Retinal pigment epithelial cell (primary cell): ENCODE measurements around the gene VWDE.

Experiments
- DNase-seq: peaks from one replicate; pipeline ENCODE4 v3.0.0-alpha.2; 2010; ENCODE audit warnings: low read depth
- H3K4me3 ChIP-seq: 2 replicates; pipeline ENCODE4 v1.5.1; 2011; ENCODE audit warnings: mild to moderate bottlenecking, low read length, control low read depth, moderate library complexity
- TF ChIP-seq, protein P1 (sequence below): conservative IDR thresholded peaks from 2 replicates; pipeline ENCODE4 v1.5.1; 2011; ENCODE audit warnings: low read depth, low read length, control low read depth, inconsistent platforms

Gene VWDE

DNA sequence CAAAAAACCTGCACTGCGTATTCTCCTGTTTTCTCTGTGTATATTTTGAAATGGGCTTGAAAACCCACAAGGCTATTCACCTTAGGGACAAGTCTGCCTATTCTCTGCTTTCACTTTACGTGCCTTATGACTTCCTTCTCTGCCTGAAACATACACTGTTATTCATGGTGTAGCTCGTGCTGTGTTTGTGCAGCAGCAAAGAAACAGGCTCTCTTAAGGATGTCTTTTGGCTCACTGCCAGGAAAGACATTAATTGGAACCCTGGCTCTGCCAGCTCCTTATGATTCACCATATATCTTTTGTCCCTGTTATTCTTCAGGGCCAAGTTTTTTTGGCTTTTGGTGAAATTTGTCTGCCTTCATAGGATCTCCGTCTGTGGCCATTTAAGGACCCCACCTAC is 100.2 kb downstream of the VWDE start:
- DNase-seq, result no peak
- H3K4me3 ChIP-seq, result no peak overlapping the region
- TF ChIP-seq, protein P1, sequence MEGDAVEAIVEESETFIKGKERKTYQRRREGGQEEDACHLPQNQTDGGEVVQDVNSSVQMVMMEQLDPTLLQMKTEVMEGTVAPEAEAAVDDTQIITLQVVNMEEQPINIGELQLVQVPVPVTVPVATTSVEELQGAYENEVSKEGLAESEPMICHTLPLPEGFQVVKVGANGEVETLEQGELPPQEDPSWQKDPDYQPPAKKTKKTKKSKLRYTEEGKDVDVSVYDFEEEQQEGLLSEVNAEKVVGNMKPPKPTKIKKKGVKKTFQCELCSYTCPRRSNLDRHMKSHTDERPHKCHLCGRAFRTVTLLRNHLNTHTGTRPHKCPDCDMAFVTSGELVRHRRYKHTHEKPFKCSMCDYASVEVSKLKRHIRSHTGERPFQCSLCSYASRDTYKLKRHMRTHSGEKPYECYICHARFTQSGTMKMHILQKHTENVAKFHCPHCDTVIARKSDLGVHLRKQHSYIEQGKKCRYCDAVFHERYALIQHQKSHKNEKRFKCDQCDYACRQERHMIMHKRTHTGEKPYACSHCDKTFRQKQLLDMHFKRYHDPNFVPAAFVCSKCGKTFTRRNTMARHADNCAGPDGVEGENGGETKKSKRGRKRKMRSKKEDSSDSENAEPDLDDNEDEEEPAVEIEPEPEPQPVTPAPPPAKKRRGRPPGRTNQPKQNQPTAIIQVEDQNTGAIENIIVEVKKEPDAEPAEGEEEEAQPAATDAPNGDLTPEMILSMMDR, result no peak

DNA sequence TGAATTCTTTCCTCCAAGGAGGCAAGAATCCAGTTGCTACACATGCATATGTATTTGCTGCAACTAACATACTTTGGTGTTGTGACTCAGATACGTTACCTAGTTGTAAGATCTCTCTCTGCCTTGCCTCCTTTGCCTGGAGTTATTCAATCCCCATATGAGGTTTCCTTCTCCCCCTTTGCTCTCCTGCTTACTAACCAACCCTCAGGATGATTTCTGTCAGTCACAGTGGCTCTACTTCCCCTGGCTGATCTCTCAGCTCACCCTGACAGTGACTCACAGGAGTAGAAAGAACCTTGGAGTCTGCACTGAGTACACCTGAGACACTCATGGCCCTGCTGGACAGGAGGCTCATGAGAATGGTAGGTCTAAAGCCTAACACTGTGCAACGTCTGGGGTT is 100.6 kb downstream of the VWDE start:
- TF ChIP-seq, protein P1, result no peak
- DNase-seq, result no peak
- H3K4me3 ChIP-seq, result no peak overlapping the region

DNA sequence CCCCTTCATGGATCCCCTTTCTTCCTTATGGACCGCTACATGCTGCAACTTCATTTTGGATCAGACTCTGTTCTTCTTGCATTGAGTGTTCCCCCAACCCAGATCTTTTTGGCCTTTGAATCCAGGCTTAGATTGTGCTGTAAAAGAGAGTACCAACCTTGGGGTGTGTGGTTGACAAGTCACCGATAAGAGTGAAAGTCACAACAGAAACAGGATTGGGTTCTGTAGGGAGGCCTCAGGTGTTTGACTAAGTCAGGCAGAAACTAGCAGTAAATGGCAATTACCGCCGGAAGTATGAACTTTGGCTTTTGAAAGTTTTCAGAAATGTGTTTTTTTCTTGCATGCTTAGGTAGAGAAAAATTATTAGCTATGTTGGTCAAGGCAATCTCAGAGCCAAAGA is 103.2 kb downstream of the VWDE start:
- H3K4me3 ChIP-seq, result no peak overlapping the region
- DNase-seq, result no peak
- TF ChIP-seq, protein P1, result no peak

DNA sequence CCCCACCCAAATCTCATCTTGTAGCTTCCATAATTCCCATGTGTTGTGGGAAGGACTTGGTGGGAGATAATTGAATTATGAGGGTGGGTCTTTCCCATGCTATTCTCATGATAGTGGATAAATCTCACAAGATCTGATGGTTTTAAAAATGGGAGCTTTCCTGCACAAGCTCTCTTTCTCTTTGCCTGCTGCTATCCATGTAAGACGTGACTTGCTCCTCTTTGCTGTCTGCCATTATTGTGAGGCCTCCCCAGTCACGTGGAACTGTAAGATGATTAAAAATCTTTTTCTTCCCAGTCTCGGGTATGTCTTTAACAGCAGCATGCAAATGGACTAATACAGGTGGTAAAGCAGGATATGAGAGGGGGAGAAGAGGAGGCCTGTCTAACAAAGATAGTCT is 104.3 kb downstream of the VWDE start:
- H3K4me3 ChIP-seq, result no peak overlapping the region
- DNase-seq, result no peak
- TF ChIP-seq, protein P1, result no peak

DNA sequence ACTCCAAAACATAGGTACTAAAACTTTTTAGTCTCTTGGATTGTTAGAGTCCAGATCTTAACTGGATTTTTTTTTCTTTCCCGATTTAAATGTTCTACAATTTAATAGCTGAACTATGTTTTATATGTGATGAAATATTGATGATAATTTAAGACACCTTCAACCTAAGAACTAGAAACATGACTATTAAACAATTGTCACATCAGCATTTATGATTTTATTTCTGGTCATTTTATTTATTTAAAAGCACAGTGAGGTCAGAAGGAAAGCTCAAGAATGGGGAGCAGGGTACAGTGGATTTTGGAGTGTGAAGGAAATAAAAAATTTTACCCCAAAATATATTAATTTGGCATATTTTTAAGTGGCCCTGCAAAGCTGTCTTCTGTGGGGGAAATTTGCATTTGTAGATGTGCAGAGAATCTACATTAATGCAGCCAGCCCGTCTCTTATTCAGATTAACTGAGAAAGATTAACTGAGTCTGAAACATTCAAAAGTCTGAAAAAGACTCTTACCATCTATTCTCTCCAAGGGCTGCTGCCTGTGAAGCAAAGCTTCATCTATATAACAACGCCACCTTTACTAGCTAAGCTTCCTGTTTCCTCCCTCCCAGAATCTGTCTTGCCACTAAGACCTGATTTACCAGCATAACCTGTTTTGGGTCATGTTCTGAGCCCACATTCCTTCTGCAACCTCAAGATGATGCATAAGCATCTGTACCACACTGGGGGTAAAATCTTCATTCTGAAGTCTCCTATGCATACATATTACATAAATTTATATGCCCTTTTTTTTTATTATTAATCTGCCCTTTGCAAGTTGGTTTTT is 106.2 kb downstream of the VWDE start:
- no peak overlapping the region for H3K4me3 ChIP-seq
- TF ChIP-seq, protein P1, result no peak
- no peak for DNase-seq

DNA sequence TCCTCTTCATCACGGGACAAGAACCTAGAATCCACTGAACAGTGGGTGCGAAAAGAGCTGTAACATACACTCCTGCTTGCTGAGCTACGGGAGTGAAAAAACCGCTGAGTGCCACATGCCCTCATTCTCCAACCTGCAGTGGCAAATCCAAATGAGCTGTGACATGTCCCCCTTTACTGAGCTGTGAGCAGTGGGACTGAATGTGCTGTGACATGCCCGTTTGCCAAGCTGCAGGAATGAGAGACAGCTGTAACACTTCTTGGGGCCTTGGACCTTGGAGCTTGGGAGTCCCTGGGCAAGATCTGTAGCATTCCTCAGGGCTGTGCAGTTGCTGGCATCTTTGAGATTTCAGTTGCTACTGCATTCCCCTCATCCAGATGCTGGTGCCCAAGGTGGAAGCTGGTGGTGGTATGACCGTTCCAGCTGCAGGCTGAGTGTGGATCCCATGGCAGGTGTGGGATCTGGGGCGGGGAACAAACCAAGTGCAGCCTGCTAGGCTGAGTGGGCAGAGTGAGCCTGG is 107.6 kb downstream of the VWDE start:
- H3K4me3 ChIP-seq, result no peak overlapping the region
- DNase-seq, result no peak
- TF ChIP-seq, protein P1, result no peak

DNA sequence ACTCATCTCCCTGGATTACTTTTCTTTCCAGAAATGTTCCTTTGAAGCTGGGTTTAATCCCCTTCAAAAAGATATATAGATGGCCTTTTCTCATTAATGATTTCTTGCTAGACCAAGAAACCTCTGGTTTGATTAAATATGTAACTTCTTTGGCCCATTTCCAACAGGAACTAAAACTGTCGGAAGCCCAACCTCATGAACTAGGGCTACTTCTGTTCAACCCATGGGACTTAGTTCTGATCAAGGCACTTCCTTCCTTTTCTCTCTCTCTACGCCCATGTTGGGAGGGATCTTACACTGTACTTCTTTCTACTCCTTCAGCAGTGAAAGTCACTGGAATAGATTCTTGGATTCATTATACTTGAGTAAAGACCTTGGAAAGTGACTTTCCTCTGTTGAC is 109.0 kb downstream of the VWDE start:
- no peak overlapping the region for H3K4me3 ChIP-seq
- TF ChIP-seq, protein P1, result no peak
- no peak for DNase-seq
